Measurements from ENCODE around the gene ZNF865. TPM values are rescaled to one million over a fixed set of nuclear protein-coding genes. Genes with fewer than 3 reads are reported as not detected.

The ZNF865 gene
- total RNA-seq, 1 experiment from 2014 or later, result 16.2 TPM

DNA sequence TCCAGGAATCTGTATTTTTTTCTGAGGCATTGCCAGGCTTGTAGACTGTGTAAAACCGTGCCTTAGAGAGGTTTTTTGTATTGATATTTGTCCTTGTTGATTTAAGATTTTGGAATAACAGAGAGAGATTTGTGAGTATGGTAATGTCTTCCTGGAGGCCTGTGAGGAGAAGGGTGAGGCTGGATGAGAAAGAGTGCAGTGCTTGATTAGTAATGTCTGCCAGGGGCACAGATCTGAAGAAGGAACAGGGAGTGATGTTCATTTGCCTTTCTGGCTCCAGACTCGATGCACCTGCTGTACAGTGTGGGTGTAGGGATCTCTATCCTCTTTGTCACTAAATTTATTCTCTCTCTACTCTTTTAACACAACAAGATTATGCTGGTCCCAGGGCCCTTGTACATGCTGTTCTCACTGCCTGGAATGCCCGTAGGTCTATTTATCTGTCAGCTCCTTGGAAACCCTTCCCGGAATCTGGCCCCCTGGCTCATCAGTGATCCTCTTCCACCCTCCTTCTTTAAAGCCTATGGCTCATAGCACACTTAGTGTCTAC, 10.4 kb upstream of the ZNF865 start:
- Histone ChIP-seq H3K4me1 (ENCODE audit: control insufficient read depth in 1 of 2, insufficient read depth in 2 of 2, low read length in 2 of 2) (peaks cover 8 to 18% of the 10 kb centered on the region in 2 experiments; a peak in 3 of 4 replicates), H3K36me3 (ENCODE audit: control insufficient read depth in 1 of 2, insufficient read depth in 2 of 2, low read length in 2 of 2) (peaks cover 3 to 15% of the 10 kb centered on the region in 2 experiments), H3K9me3 (ENCODE audit: control insufficient read depth in 1 of 2, insufficient read depth in 1 of 2, low read depth in 1 of 2, low read length in 2 of 2) (no peaks in the 10 kb centered on the region), H3K27me3 (ENCODE audit: insufficient read depth, low read length) (no peaks in the 10 kb centered on the region), H3K4me2 (ENCODE audit: low read length) (no peak overlapping the region), H3K79me2 (ENCODE audit: insufficient read depth, low read length) (no peaks in the 10 kb centered on the region; the same call in 1 of the 2 replicates), H3K4me3 (replicated peaks in 1 of 2; ENCODE audit: low read depth in 1 of 2, low read length in 2 of 2) (no peak overlapping the region), H3K9ac (ENCODE audit: low read length) (no peak overlapping the region), H2AFZ (ENCODE audit: low read depth, low read length, poor library complexity, severe bottlenecking) (no peak overlapping the region), H4K20me1 (ENCODE audit: insufficient read depth) (no peaks in the 10 kb centered on the region), H3K9me2 (ENCODE audit: insufficient read depth) (no peaks in the 10 kb centered on the region), H3K27ac (ENCODE audit: low read depth, low read length) (no peak overlapping the region)
- no peak for TF ChIP-seq SRF (IDR thresholded peaks at IDR 0.05; ENCODE audit: low read depth)
- TF ChIP-seq ELF1 (IDR thresholded peaks at IDR 0.05; ENCODE audit: borderline replicate concordance, low read depth), result no peak
- no peak for TF ChIP-seq CEBPB (IDR thresholded peaks at IDR 0.05; ENCODE audit: low read depth)
- TF ChIP-seq, protein P1, sequence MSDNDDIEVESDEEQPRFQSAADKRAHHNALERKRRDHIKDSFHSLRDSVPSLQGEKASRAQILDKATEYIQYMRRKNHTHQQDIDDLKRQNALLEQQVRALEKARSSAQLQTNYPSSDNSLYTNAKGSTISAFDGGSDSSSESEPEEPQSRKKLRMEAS (IDR thresholded peaks at IDR 0.05), result no peak
- TF ChIP-seq TCF7L2 (IDR thresholded peaks at IDR 0.05; ENCODE audit: borderline replicate concordance, extremely low read depth, insufficient read depth, insufficient read length), result no peak
- no peak for TF ChIP-seq EZH2phosphoT487 (IDR thresholded peaks at IDR 0.05; ENCODE audit: borderline replicate concordance)
- no peak for TF ChIP-seq POLR2AphosphoS5 (IDR thresholded peaks at IDR 0.05; ENCODE audit: low read depth, low read length)
- TF ChIP-seq EZH2 (IDR thresholded peaks at IDR 0.05), result no peak
- TF ChIP-seq ZNF274 (IDR thresholded peaks at IDR 0.05; ENCODE audit: low read depth, low read length), result no peak
- TF ChIP-seq, protein P2, sequence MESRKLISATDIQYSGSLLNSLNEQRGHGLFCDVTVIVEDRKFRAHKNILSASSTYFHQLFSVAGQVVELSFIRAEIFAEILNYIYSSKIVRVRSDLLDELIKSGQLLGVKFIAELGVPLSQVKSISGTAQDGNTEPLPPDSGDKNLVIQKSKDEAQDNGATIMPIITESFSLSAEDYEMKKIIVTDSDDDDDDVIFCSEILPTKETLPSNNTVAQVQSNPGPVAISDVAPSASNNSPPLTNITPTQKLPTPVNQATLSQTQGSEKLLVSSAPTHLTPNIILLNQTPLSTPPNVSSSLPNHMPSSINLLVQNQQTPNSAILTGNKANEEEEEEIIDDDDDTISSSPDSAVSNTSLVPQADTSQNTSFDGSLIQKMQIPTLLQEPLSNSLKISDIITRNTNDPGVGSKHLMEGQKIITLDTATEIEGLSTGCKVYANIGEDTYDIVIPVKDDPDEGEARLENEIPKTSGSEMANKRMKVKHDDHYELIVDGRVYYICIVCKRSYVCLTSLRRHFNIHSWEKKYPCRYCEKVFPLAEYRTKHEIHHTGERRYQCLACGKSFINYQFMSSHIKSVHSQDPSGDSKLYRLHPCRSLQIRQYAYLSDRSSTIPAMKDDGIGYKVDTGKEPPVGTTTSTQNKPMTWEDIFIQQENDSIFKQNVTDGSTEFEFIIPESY (IDR thresholded peaks at IDR 0.05; ENCODE audit: extremely low read depth, insufficient replicate concordance, low read length), result no peak
- no peak for TF ChIP-seq ATF3 (IDR thresholded peaks at IDR 0.05)
- TF ChIP-seq SP1 (IDR thresholded peaks at IDR 0.05; ENCODE audit: low read depth), result no peak
- no peak for TF ChIP-seq CTCF (IDR thresholded peaks at IDR 0.05 in 2 of 3, conservative IDR thresholded peaks at IDR 0.05 in 1 of 3; ENCODE audit: borderline replicate concordance in 1 of 3, insufficient read depth in 1 of 3, low read depth in 2 of 3, low read length in 2 of 3)
- TF ChIP-seq FOSL1 (IDR thresholded peaks at IDR 0.05; ENCODE audit: low read depth), result no peak
- no peak for TF ChIP-seq RAD21 (IDR thresholded peaks at IDR 0.05; ENCODE audit: low read depth)
- no peak for TF ChIP-seq POLR2A (IDR thresholded peaks at IDR 0.05; ENCODE audit: borderline replicate concordance, extremely low read depth, insufficient read depth, insufficient read length)
- no peak for TF ChIP-seq EGR1 (IDR thresholded peaks at IDR 0.05; ENCODE audit: low read depth)
- ChIA-PET POLR2A (no interaction called here), CTCF (no interaction called here), RAD21 (ENCODE audit: low non-redundant PET in 1 of 2, low total read pairs in 2 of 2, uncharacterized antibody in 2 of 2, unreplicated experiment in 2 of 2) (no interaction called here)
- DNase-seq (ENCODE audit: low read depth, low spot score), result no peak
- no peak for ATAC-seq
- no TSS peak for BruUV-seq (replicated peaks)
- intact Hi-C loops (cut with micrococcal nuclease), result no loop called here
